HepG2 (cell line): ENCODE measurements around the gene ANKRD40. TPM values are rescaled to one million over a fixed set of nuclear protein-coding genes. Genes with fewer than 3 reads are reported as not detected.

Experiments
- AHDC1 ChIP-seq: sonication (generic); formaldehyde crosslinking; IDR thresholded peaks from 2 replicates; pipeline ENCODE4 v1.5.1; 2020; ENCODE audit warnings: mild to moderate bottlenecking, missing genetic modification reagents, borderline replicate concordance
- CERS6 ChIP-seq: sonication (generic); formaldehyde crosslinking; IDR thresholded peaks from 2 replicates; pipeline ENCODE4 v1.5.0; 2020; ENCODE audit warnings: missing genetic modification reagents
- GATAD1 ChIP-seq: IDR thresholded peaks from 2 replicates; pipeline ENCODE4 v1.6.1; 2016; ENCODE audit warnings: missing genetic modification reagents, missing compliant biosample characterization
- GATAD2A ChIP-seq: IDR thresholded peaks from 2 replicates; pipeline ENCODE4 v1.6.1; 2016
- JUND ChIP-seq: sonication (generic); formaldehyde crosslinking; IDR thresholded peaks from 2 replicates; pipeline ENCODE4 v1.8.0; 2022; ENCODE audit warnings: mild to moderate bottlenecking, missing genetic modification reagents
- KLF11 ChIP-seq: IDR thresholded peaks from 2 replicates; pipeline ENCODE4 v1.6.1; 2016; ENCODE audit warnings: missing compliant biosample characterization
- PPARG ChIP-seq: conservative IDR thresholded peaks from 2 replicates; pipeline ENCODE4 v1.6.1; 2016; ENCODE audit warnings: missing biosample characterization, missing genetic modification reagents
- SP4 ChIP-seq: sonication (generic); formaldehyde crosslinking; IDR thresholded peaks from 2 replicates; pipeline ENCODE4 v1.8.1; 2023; ENCODE audit warnings: mild to moderate bottlenecking, missing genetic modification reagents
- STAT5B ChIP-seq: sonication (generic); formaldehyde crosslinking; IDR thresholded peaks from 2 replicates; pipeline ENCODE4 v1.4.0; 2020; ENCODE audit warnings: missing genetic modification reagents
- TBP ChIP-seq: sonication (generic); formaldehyde crosslinking; IDR thresholded peaks from 2 replicates; pipeline ENCODE4 v1.5.0; 2020; ENCODE audit warnings: missing genetic modification reagents
- ZBTB42 ChIP-seq: sonication (generic); formaldehyde crosslinking; IDR thresholded peaks from 2 replicates; pipeline ENCODE4 v1.5.0; 2020; ENCODE audit warnings: mild to moderate bottlenecking, missing genetic modification reagents
- ZFP36L2 ChIP-seq: sonication (generic); formaldehyde crosslinking; IDR thresholded peaks from 2 replicates; pipeline ENCODE4 v1.4.0; 2020; ENCODE audit warnings: missing genetic modification reagents
- polyA plus RNA-seq, 8 experiments: library from polyadenylated mRNA; depleted of rRNA in 3 of 8; stranded (reverse) in 7 of 8; unstranded in 1 of 8; fragments of >200 nt; fragmentation: Illumina TruSeq in 4 of 8; extraction: Trizol in 4 of 8; gene quantifications; 2 replicates each; pipeline versions ENCODE4 v1.2.1 to v1.2.3, GENCODE V29; 2011 to 2016; ENCODE audit warnings: low read depth in 4 of 8, missing spikeins in 1 of 8, mixed read lengths in 1 of 8; ENCODE audit not compliant: insufficient read depth in 1 of 8
- total RNA-seq, 5 experiments: library from RNA; depleted of rRNA; stranded (reverse); fragments of >200 nt; fragmentation: Illumina TruSeq; extraction: Trizol; gene quantifications; 2 replicates each; pipeline ENCODE4 v1.2.3, GENCODE V29; 2016; ENCODE audit warnings: low read depth in 1 of 5
- TF ChIP-seq, protein P1 (sequence below): sonication (generic); formaldehyde crosslinking; IDR thresholded peaks from 2 replicates; pipeline ENCODE4 v1.4.0; 2020; ENCODE audit warnings: mild to moderate bottlenecking, missing genetic modification reagents, borderline replicate concordance
- TF ChIP-seq, protein P2 (sequence below): sonication (generic); formaldehyde crosslinking; conservative IDR thresholded peaks from 2 replicates; pipeline ENCODE4 v1.8.0; 2022; ENCODE audit warnings: mild to moderate bottlenecking, moderate library complexity, missing genetic modification reagents
- TF ChIP-seq, protein P3 (sequence below): sonication (generic); formaldehyde crosslinking; IDR thresholded peaks from 2 replicates; pipeline ENCODE4 v1.4.0; 2020; ENCODE audit warnings: missing genetic modification reagents

Gene ANKRD40
- total and polyA plus RNA-seq, 2 of the 13 experiments (the other 11 are each of a cell fraction or from before 2014, with no cell fraction given): 35.0 to 46.4 TPM

DNA sequence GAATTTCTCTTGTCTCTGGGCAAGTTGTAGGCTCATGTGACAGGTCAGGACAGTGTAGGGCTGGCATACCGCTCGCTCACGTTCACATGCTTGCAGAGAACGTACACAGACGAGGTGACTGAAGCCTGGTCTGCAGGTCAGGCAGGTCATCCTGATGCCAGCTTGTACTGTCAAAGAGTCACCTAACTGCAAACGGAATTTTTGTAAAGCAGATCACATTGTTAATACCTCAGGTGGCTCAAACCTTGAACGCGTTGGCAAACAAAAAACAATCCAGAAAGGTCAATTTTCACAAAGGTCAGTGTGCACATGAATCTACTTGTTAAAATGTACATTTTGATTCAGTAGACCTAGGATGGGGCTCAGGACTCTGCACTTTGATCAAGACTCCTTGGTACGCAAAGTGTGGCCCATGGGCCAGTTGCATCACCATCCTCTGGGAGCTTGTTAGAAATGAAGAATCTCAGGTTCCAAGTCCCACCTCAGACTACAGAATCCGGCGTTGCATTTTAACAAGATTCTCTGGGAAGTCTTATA is 28.6 kb downstream of the ANKRD40 start (continued):
- TF ChIP-seq AHDC1: no peak; the same call in 1 of the 2 replicates
- no peak for TF ChIP-seq GATAD1
- TF ChIP-seq, protein P1, sequence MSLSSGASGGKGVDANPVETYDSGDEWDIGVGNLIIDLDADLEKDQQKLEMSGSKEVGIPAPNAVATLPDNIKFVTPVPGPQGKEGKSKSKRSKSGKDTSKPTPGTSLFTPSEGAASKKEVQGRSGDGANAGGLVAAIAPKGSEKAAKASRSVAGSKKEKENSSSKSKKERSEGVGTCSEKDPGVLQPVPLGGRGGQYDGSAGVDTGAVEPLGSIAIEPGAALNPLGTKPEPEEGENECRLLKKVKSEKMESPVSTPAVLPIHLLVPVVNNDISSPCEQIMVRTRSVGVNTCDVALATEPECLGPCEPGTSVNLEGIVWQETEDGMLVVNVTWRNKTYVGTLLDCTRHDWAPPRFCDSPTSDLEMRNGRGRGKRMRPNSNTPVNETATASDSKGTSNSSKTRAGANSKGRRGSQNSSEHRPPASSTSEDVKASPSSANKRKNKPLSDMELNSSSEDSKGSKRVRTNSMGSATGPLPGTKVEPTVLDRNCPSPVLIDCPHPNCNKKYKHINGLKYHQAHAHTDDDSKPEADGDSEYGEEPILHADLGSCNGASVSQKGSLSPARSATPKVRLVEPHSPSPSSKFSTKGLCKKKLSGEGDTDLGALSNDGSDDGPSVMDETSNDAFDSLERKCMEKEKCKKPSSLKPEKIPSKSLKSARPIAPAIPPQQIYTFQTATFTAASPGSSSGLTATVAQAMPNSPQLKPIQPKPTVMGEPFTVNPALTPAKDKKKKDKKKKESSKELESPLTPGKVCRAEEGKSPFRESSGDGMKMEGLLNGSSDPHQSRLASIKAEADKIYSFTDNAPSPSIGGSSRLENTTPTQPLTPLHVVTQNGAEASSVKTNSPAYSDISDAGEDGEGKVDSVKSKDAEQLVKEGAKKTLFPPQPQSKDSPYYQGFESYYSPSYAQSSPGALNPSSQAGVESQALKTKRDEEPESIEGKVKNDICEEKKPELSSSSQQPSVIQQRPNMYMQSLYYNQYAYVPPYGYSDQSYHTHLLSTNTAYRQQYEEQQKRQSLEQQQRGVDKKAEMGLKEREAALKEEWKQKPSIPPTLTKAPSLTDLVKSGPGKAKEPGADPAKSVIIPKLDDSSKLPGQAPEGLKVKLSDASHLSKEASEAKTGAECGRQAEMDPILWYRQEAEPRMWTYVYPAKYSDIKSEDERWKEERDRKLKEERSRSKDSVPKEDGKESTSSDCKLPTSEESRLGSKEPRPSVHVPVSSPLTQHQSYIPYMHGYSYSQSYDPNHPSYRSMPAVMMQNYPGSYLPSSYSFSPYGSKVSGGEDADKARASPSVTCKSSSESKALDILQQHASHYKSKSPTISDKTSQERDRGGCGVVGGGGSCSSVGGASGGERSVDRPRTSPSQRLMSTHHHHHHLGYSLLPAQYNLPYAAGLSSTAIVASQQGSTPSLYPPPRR (CRISPR knock-in tag): peak; percentile 60; the same call in 1 of the 2 replicates
- TF ChIP-seq, protein P2, sequence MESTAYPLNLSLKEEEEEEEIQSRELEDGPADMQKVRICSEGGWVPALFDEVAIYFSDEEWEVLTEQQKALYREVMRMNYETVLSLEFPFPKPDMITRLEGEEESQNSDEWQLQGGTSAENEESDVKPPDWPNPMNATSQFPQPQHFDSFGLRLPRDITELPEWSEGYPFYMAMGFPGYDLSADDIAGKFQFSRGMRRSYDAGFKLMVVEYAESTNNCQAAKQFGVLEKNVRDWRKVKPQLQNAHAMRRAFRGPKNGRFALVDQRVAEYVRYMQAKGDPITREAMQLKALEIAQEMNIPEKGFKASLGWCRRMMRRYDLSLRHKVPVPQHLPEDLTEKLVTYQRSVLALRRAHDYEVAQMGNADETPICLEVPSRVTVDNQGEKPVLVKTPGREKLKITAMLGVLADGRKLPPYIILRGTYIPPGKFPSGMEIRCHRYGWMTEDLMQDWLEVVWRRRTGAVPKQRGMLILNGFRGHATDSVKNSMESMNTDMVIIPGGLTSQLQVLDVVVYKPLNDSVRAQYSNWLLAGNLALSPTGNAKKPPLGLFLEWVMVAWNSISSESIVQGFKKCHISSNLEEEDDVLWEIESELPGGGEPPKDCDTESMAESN: no peak
- TF ChIP-seq JUND: peak; percentile 70; the same call in 1 of the 2 replicates
- no peak for TF ChIP-seq STAT5B (CRISPR knock-in tag)
- TF ChIP-seq TBP (CRISPR knock-in tag): no peak
- TF ChIP-seq, protein P3, sequence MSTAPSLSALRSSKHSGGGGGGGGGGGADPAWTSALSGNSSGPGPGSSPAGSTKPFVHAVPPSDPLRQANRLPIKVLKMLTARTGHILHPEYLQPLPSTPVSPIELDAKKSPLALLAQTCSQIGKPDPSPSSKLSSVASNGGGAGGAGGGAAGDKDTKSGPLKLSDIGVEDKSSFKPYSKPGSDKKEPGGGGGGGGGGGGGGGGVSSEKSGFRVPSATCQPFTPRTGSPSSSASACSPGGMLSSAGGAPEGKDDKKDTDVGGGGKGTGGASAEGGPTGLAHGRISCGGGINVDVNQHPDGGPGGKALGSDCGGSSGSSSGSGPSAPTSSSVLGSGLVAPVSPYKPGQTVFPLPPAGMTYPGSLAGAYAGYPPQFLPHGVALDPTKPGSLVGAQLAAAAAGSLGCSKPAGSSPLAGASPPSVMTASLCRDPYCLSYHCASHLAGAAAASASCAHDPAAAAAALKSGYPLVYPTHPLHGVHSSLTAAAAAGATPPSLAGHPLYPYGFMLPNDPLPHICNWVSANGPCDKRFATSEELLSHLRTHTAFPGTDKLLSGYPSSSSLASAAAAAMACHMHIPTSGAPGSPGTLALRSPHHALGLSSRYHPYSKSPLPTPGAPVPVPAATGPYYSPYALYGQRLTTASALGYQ (CRISPR knock-in tag): no peak
- no peak for TF ChIP-seq ZFP36L2 (CRISPR knock-in tag)
- no peak for TF ChIP-seq ZBTB42 (CRISPR knock-in tag)
- TF ChIP-seq KLF11 (CRISPR knock-in tag): 0 out of 2 replicates have a peak, but pooled peaks have one; percentile 22
- 0 out of 2 replicates have a peak, but pooled peaks have one; percentile 28 for TF ChIP-seq SP4 (CRISPR knock-in tag)
- TF ChIP-seq PPARG (CRISPR knock-in tag): peak; percentile 42; the same call in 1 of the 2 replicates
- peak; percentile 80; the same call in 1 of the 2 replicates for TF ChIP-seq GATAD2A (CRISPR knock-in tag)
- no peak for TF ChIP-seq CERS6 (CRISPR knock-in tag)
